Calu3 (cell line): ENCODE data around the gene MTCL3.

Experiments
- BruUV-seq: library from RNA; stranded (reverse); fragments of 400-500 nt; replicated peaks from 2 replicates; lab custom pipeline; 2021; lab: Mats Ljungman, UMichigan
- CTCF ChIA-PET: fragments of 300-600 bp; sonication (Branson Sonifier 250); formaldehyde crosslinking; loops from one replicate; lab custom pipeline; 2022; ENCODE audit warnings: antibody characterized with exemption; lab: Charles Lee
- DNase-seq: peaks from one replicate; pipeline ENCODE4 v3.0.0; 2022
- H3K27ac Mint-ChIP-seq: one replicate; pipeline ENCODE4 v1.8.0; 2022; ENCODE audit warnings: mixed read lengths; ENCODE audit not compliant: unreplicated experiment
- H3K27me3 Mint-ChIP-seq: one replicate; pipeline ENCODE4 v1.8.0; 2022; ENCODE audit warnings: mixed read lengths; ENCODE audit not compliant: unreplicated experiment
- H3K36me3 Mint-ChIP-seq: one replicate; pipeline ENCODE4 v1.8.0; 2022; ENCODE audit warnings: mild to moderate bottlenecking, moderate library complexity, mixed read lengths; ENCODE audit not compliant: insufficient read depth, unreplicated experiment
- H3K4me1 Mint-ChIP-seq: one replicate; pipeline ENCODE4 v1.8.0; 2022; ENCODE audit warnings: mild to moderate bottlenecking, low read depth, mixed read lengths; ENCODE audit not compliant: unreplicated experiment
- H3K4me3 Mint-ChIP-seq: one replicate; pipeline ENCODE4 v1.8.0; 2022; ENCODE audit warnings: mild to moderate bottlenecking, low read depth, moderate library complexity, mixed read lengths; ENCODE audit not compliant: unreplicated experiment
- H3K9me3 Mint-ChIP-seq: one replicate; pipeline ENCODE4 v1.8.0; 2022; ENCODE audit warnings: low read depth, mixed read lengths; ENCODE audit not compliant: unreplicated experiment
- CTCF ChIP-seq: fragments of 200-600 bp; IDR thresholded peaks from one replicate; pipeline ENCODE4 v1.8.0; 2022; ENCODE audit warnings: antibody characterized with exemption; ENCODE audit not compliant: unreplicated experiment
- intact Hi-C: fragments of 100-400 bp; cut with micrococcal nuclease; formaldehyde crosslinking; loops from one replicate; pipeline ENCODE4 v1.10.0; 2022; ENCODE audit not compliant: unreplicated experiment

Gene MTCL3

GRCh38 chr6:127475135-127475822 is 43.9 kb downstream of the MTCL3 start:
- TF ChIP-seq CTCF, result no peak
- DNase-seq, result no peak
- CTCF ChIA-PET, result no interaction called here
- H3K27ac Mint-ChIP-seq, result no peak overlapping the region
- BruUV-seq, result no TSS peak
- peaks cover 24% of the 10 kb centered on the region for H3K4me1 Mint-ChIP-seq
- H3K36me3 Mint-ChIP-seq, result no peaks in the 10 kb centered on the region
- no peak overlapping the region for H3K4me3 Mint-ChIP-seq
- intact Hi-C loops, result no loop called here
- H3K27me3 Mint-ChIP-seq, result no peaks in the 10 kb centered on the region
- peaks cover 3% of the 10 kb centered on the region for H3K9me3 Mint-ChIP-seq

GRCh38 chr6:127471379-127472255 is 47.5 kb downstream of the MTCL3 start:
- H3K36me3 Mint-ChIP-seq, result no peaks in the 10 kb centered on the region
- no TSS peak for BruUV-seq
- no peak overlapping the region for H3K27ac Mint-ChIP-seq
- CTCF ChIA-PET, result no interaction called here
- intact Hi-C loops, result no loop called here
- no peaks in the 10 kb centered on the region for H3K27me3 Mint-ChIP-seq
- no peaks in the 10 kb centered on the region for H3K9me3 Mint-ChIP-seq
- no peak for TF ChIP-seq CTCF
- H3K4me1 Mint-ChIP-seq, result peaks cover 9% of the 10 kb centered on the region
- no peak for DNase-seq
- no peak overlapping the region for H3K4me3 Mint-ChIP-seq

- Mint-ChIP-seq H3K9me3 (no peaks in the 10 kb centered on the region), H3K27ac (no peak overlapping the region), H3K36me3 (no peaks in the 10 kb centered on the region), H3K27me3 (no peaks in the 10 kb centered on the region), H3K4me1 (peaks cover 9% of the 10 kb centered on the region), H3K4me3 (no peak overlapping the region)
- intact Hi-C loops, result no loop called here
- DNase-seq, result no peak
- no TSS peak for BruUV-seq
- CTCF ChIA-PET, result no interaction called here
- no peak for TF ChIP-seq CTCF
Measured at GRCh38 chr6:127468936-127469335, 50.2 kb downstream of the MTCL3 start.

- intact Hi-C loops, result no loop called here
- H3K4me1 Mint-ChIP-seq, result peaks cover 2% of the 10 kb centered on the region
- no peak for TF ChIP-seq CTCF
Measured at GRCh38 chr6:127466416-127466815, 52.7 kb downstream of the MTCL3 start.

More at GRCh38 chr6:127466416-127466815, 52.7 kb downstream of the MTCL3 start:
- BruUV-seq, result no TSS peak
- DNase-seq, result no peak
- no peak overlapping the region for H3K27ac Mint-ChIP-seq
- H3K27me3 Mint-ChIP-seq, result no peaks in the 10 kb centered on the region
- no peak overlapping the region for H3K4me3 Mint-ChIP-seq
- H3K9me3 Mint-ChIP-seq, result no peaks in the 10 kb centered on the region
- CTCF ChIA-PET, result interaction anchor here (0.6 to 2.0 kb wide), 3 partner anchors 50 to 160 kb away, joined by 4 to 10 read pairs (median 9); no protein-coding TSS in a partner anchor
- H3K36me3 Mint-ChIP-seq, result no peaks in the 10 kb centered on the region
